Measurements from ENCODE around the gene GARNL3.

- TF ChIP-seq POLR2AphosphoS5 (IDR thresholded peaks at IDR 0.05; ENCODE audit: low read depth), result peak; percentile 81
- TF ChIP-seq CTCF (conservative IDR thresholded peaks at IDR 0.05; ENCODE audit: low read depth in 2 of 2), result peak in 1 of 2 experiments; percentile 10; a peak in 1 of 4 replicates
- TF ChIP-seq EZH2phosphoT487 (IDR thresholded peaks at IDR 0.05; ENCODE audit: unreplicated experiment), result no peak
- TF ChIP-seq CREB1 (CRISPR knock-in tag; IDR thresholded peaks at IDR 0.05; ENCODE audit: low read depth), result peak; percentile 48; the same call in 1 of the 2 replicates
- no peak for TF ChIP-seq REST (IDR thresholded peaks at IDR 0.05; ENCODE audit: unreplicated experiment)
- TF ChIP-seq EZH2 (IDR thresholded peaks at IDR 0.05; ENCODE audit: low read depth, unreplicated experiment), result no peak
- TF ChIP-seq, protein P1, sequence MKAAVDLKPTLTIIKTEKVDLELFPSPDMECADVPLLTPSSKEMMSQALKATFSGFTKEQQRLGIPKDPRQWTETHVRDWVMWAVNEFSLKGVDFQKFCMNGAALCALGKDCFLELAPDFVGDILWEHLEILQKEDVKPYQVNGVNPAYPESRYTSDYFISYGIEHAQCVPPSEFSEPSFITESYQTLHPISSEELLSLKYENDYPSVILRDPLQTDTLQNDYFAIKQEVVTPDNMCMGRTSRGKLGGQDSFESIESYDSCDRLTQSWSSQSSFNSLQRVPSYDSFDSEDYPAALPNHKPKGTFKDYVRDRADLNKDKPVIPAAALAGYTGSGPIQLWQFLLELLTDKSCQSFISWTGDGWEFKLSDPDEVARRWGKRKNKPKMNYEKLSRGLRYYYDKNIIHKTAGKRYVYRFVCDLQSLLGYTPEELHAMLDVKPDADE (IDR thresholded peaks at IDR 0.05), result no peak
- no peak for TF ChIP-seq JUNB (IDR thresholded peaks at IDR 0.05; ENCODE audit: unreplicated experiment)
- no peak for TF ChIP-seq ZNF331 (CRISPR knock-in tag; IDR thresholded peaks at IDR 0.05; ENCODE audit: low read depth)
- no peak for TF ChIP-seq STAT1 (IDR thresholded peaks at IDR 0.05; ENCODE audit: unreplicated experiment)
- no peak for TF ChIP-seq ZNF114 (CRISPR knock-in tag; IDR thresholded peaks at IDR 0.05)
- TF ChIP-seq NANOG (IDR thresholded peaks at IDR 0.05; ENCODE audit: borderline replicate concordance), result peak; percentile 56; the same call in 1 of the 2 replicates
- no peak for TF ChIP-seq ZNF462 (CRISPR knock-in tag; IDR thresholded peaks at IDR 0.05)
Measured at GRCh38 chr9:127396808-127397645, 132.5 kb downstream of the GARNL3 start, which contains the start of gene SLC2A8.
